Stimulated activated effector memory CD8-positive, alpha-beta T cell treated with anti-CD3 and anti-CD28 coated beads, Interleukin-12 subunit alpha, Interleukin-12 subunit beta, amount 100 ng/mL, for 72 hours (primary cell): Measurements from ENCODE around the gene PHYH.
"Not testable (repeated sequence)": the region's sequence is repeated elsewhere in the genome, so short reads cannot be mapped to it uniquely, and the experiment has no call there.

Experiments
- ATAC-seq: fragments of 150-1000 bp; cut with Tn5 transposase; 2 replicates; pipeline ENCODE4 v1.10.0; 2021
- DNase-seq, 2 donors: peaks; one replicate each; pipeline ENCODE4 v3.0.0; 2021 to 2022; ENCODE audit warnings: low spot score in 2 of 2
- H3K27ac Mint-ChIP-seq: one replicate; pipeline ENCODE4 v1.8.0; 2022; ENCODE audit warnings: mild to moderate bottlenecking, mixed read lengths
- H3K36me3 Mint-ChIP-seq: one replicate; pipeline ENCODE4 v1.8.0; 2022; ENCODE audit warnings: mild to moderate bottlenecking, mixed read lengths
- H3K4me1 Mint-ChIP-seq: one replicate; pipeline ENCODE4 v1.8.0; 2022; ENCODE audit warnings: mixed read lengths
- H3K4me3 Mint-ChIP-seq: one replicate; pipeline ENCODE4 v1.8.0; 2022; ENCODE audit warnings: mild to moderate bottlenecking, mixed read lengths
- H3K9me3 Mint-ChIP-seq: one replicate; pipeline ENCODE4 v1.8.0; 2022; ENCODE audit warnings: mixed read lengths

Gene PHYH

DNA sequence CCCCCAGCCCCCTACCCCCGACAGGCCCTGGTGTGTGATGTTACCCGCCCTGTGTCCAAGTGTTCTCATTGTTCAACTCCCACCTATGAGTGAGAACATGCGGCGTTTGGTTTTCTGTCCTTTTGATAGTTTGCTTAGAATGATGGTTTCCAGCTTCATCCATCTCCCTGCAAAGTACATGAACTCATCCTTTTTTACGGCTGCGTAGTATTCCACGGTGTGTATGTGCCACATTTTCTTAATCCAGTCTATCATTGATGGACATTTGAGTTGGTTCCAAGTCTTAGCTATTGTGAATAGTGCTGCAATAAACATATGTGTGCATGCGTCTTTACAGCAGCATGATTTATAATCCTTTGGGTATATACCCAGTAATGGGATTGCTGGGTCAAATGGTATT lies 31.1 kb upstream of the PHYH start:
- H3K4me3 Mint-ChIP-seq, H3K9me3 Mint-ChIP-seq, ATAC-seq, DNase-seq, H3K4me1 Mint-ChIP-seq, H3K27ac Mint-ChIP-seq: not testable (repeated sequence)
- H3K36me3 Mint-ChIP-seq, result peaks cover 99% of the 10 kb centered on the region

GRCh38 chr10:13329565-13329964 lies 29.7 kb upstream of the PHYH start:
- no peaks in the 10 kb centered on the region for H3K4me1 Mint-ChIP-seq
- no peak overlapping the region for H3K4me3 Mint-ChIP-seq
- ATAC-seq (no peak), DNase-seq (no peak)
- peaks cover 99% of the 10 kb centered on the region for H3K36me3 Mint-ChIP-seq
- H3K27ac Mint-ChIP-seq, result no peak overlapping the region
- no peaks in the 10 kb centered on the region for H3K9me3 Mint-ChIP-seq

DNA sequence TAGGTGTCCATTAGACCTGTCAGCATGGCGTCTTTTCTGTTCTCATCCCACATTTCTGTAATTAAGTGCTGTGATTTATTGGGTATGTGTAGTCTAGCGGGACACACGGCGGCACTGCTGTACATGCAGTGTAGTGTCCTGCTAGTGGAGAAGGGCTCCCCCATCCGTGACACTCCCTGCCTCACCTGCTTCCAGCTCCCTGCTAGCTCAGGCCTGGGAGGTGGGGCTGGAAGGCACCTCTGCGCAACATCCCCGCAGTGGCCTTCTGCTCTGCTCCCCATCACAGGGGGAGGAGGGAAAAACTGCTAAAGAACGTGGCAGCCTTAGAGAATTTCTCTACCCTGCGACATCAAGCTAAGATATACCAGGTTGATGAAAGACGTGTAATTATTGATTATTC lies 28.7 kb upstream of the PHYH start:
- ATAC-seq, result no peak
- peaks cover 99% of the 10 kb centered on the region for H3K36me3 Mint-ChIP-seq
- no peak for DNase-seq
- H3K4me3 Mint-ChIP-seq, result no peak overlapping the region
- no peaks in the 10 kb centered on the region for H3K9me3 Mint-ChIP-seq
- no peaks in the 10 kb centered on the region for H3K4me1 Mint-ChIP-seq
- no peak overlapping the region for H3K27ac Mint-ChIP-seq

DNA sequence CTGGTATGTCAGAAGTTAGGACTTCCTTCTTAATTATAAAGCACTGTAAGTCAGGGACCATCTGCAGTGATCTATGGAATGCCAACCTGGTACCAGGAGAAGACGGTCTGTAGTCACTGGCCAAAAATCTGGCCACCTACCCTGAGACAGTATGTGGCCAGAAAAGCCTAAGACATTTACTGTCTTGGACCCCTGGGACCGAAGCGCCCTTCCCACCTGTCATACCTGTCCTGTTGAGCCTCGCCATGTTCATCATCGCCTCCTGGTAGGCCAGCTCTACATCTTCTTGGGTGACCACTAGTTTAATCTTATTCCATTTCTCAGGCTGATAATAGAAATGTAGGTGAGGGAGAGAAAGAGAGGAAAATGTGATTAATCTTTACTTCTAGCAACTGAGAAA lies 28.3 kb upstream of the PHYH start:
- Mint-ChIP-seq H3K36me3 (peaks cover 99% of the 10 kb centered on the region), H3K4me3 (no peak overlapping the region), H3K27ac (no peak overlapping the region), H3K9me3 (no peaks in the 10 kb centered on the region), H3K4me1 (no peaks in the 10 kb centered on the region)
- ATAC-seq, result no peak
- DNase-seq, result no peak

- no peak overlapping the region for H3K27ac Mint-ChIP-seq
- DNase-seq, result no peak
- H3K4me3 Mint-ChIP-seq, result no peak overlapping the region
- ATAC-seq, result no peak
- H3K9me3 Mint-ChIP-seq, result no peaks in the 10 kb centered on the region
- H3K36me3 Mint-ChIP-seq, result peaks cover 99% of the 10 kb centered on the region
- H3K4me1 Mint-ChIP-seq, result no peaks in the 10 kb centered on the region
These were observed 27.7 kb upstream of the PHYH start for GRCh38 chr10:13327534-13327933.

DNA sequence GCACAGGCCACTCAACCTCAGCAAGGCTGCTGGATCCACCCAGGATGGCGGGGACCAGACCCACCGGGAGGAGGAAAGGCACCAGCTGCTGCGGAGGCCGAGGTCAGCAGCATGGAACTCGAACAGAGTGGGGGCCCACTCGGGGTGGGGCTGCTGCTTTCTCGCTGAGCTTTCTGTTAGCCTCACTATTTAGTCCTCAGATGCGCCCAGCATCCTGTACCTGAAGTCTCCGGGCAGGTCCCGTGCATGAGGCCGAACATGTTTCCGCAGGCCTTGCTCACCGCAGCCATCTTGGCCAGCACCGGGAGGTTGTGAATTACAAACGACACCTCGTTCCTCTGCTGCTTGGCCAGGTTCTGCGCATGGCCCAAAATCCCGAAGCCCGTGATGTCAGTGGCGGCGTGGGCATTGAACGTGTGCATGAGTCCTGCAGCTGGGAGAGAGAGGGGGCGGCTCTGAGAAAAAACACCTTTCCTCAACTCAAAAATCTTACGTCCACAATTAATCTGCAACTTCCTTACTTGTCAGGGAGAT lies 22.8 kb upstream of the PHYH start:
- peaks cover 95% of the 10 kb centered on the region for H3K36me3 Mint-ChIP-seq
- no peaks in the 10 kb centered on the region for H3K9me3 Mint-ChIP-seq
- no peaks in the 10 kb centered on the region for H3K4me1 Mint-ChIP-seq

DNA sequence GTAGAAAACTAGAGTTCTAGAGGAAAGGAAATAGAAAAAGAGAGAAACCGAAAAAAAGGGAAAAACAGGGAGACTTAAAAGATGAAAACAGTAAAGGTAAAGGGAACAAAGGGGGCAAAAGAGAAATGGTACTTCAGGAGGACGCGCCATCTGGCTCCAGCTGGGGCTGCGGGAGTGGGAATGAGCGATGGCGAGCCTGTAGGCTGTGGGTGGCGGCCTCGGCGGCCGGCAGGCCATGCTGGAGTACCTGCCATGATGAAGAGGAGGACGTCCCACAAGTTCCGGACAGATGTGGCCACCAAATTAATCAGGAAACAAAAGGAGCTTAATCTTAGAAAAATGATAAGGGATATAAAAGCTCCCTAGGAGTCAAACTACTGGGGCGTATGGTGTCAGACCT lies 21.7 kb upstream of the PHYH start:
- no peaks in the 10 kb centered on the region for H3K4me1 Mint-ChIP-seq
- ATAC-seq (no peak), DNase-seq (no peak)
- H3K9me3 Mint-ChIP-seq, result no peaks in the 10 kb centered on the region
- no peak overlapping the region for H3K27ac Mint-ChIP-seq
- no peak overlapping the region for H3K4me3 Mint-ChIP-seq
- peaks cover 84% of the 10 kb centered on the region for H3K36me3 Mint-ChIP-seq

More for the DNA sequence above, 22.8 kb upstream of the PHYH start:
- DNase-seq, result no peak
- no peak overlapping the region for H3K4me3 Mint-ChIP-seq
- ATAC-seq, result no peak
- H3K27ac Mint-ChIP-seq, result no peak overlapping the region

DNA sequence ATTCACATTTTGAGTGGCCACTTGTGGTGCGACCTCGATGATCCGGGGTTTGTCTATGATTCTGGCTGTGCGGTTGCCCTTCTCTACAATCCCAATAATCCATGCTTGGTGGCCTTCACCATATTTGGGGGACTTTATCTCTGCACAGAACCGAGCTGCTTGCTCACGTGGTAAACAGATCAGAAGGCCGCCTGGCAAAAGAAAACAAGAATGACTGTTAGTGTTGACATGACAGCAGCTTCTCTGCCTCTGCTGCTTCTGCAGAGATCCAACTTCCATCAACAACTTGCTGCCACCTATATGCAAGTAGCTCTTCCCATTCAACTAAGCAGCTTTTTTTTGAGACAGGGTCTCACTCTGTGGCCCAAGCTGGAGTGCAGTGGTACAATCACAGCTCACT lies 19.3 kb upstream of the PHYH start:
- Mint-ChIP-seq H3K9me3 (no peaks in the 10 kb centered on the region), H3K4me1 (no peaks in the 10 kb centered on the region), H3K27ac (peak overlapping the region; percentile 32), H3K4me3 (no peak overlapping the region), H3K36me3 (peaks cover 60% of the 10 kb centered on the region)
- ATAC-seq, result no peak
- DNase-seq, result no peak

DNA sequence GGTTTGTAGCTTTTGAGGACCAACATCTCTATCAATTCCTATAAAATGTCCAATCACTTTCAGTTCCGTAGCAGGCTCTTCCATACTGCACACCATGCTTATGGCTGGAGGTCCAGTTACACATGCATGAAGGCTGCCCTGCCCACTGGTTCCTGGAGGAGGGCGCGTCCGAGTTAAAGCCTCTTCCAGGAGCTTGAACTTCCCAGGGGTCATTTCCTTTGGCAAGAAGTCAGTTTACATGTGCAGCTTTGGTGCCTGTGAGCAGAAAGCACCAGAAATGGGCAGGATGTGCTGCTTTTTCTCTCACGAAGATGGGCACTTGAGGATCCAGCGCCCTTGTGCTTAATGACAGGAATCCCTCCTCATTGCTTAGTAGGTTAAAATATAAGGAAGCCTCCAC lies 17.6 kb upstream of the PHYH start:
- DNase-seq (no peak), ATAC-seq (no peak)
- H3K4me1 Mint-ChIP-seq, result no peaks in the 10 kb centered on the region
- H3K27ac Mint-ChIP-seq, result no peak overlapping the region
- no peaks in the 10 kb centered on the region for H3K9me3 Mint-ChIP-seq
- H3K4me3 Mint-ChIP-seq, result no peak overlapping the region
- H3K36me3 Mint-ChIP-seq, result peaks cover 43% of the 10 kb centered on the region

GRCh38 chr10:13316635-13317311 lies 16.9 kb upstream of the PHYH start:
- no peak for ATAC-seq
- Mint-ChIP-seq H3K27ac (no peak overlapping the region), H3K36me3 (peaks cover 36% of the 10 kb centered on the region), H3K9me3 (no peaks in the 10 kb centered on the region), H3K4me3 (no peak overlapping the region), H3K4me1 (no peaks in the 10 kb centered on the region)
- no peak for DNase-seq

DNA sequence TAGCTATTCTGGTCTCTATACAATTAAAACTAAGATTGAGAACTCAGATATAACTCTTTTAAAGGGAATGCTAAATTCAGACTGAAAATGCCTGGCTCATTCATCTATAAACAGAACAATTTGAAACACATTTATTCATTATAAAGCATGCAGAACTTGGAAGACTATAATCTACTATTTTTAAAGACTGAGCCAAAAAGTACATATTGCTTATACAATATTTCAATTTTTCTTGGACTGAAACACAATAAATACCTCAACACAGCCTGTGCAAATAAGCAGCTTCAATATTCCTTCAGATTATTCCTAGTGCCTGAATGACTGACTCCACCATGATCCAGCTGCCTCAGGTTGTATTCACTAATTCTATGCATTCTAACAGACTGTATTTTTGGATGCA lies 15.5 kb upstream of the PHYH start:
- Mint-ChIP-seq H3K36me3 (peaks cover 22% of the 10 kb centered on the region), H3K27ac (no peak overlapping the region), H3K4me3 (no peak overlapping the region), H3K4me1 (no peaks in the 10 kb centered on the region), H3K9me3 (no peaks in the 10 kb centered on the region)
- ATAC-seq (no peak), DNase-seq (no peak)

DNA sequence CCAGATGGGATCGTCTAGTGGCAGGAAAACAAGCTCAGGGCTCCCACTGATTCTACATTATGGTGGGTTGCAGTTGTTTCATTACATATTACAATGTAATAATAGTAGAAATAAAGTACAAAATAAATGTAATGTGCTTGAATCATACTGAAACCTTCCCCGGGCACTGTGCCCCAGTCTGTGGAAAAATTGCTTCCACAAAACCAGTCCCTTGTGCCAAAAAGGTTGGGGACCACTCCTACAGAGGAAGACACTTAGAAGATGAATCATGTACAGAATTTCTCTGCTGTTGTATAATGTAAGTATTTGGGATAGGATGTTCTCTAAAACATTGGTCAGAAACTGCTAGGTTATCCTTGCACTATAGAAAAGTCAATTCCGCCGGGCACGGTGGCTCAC lies 11.3 kb upstream of the PHYH start:
- ATAC-seq (no peak), DNase-seq (no peak)
- no peak overlapping the region for H3K4me3 Mint-ChIP-seq
- no peak overlapping the region for H3K27ac Mint-ChIP-seq
- no peaks in the 10 kb centered on the region for H3K4me1 Mint-ChIP-seq
- H3K9me3 Mint-ChIP-seq, result no peaks in the 10 kb centered on the region
- no peaks in the 10 kb centered on the region for H3K36me3 Mint-ChIP-seq

DNA sequence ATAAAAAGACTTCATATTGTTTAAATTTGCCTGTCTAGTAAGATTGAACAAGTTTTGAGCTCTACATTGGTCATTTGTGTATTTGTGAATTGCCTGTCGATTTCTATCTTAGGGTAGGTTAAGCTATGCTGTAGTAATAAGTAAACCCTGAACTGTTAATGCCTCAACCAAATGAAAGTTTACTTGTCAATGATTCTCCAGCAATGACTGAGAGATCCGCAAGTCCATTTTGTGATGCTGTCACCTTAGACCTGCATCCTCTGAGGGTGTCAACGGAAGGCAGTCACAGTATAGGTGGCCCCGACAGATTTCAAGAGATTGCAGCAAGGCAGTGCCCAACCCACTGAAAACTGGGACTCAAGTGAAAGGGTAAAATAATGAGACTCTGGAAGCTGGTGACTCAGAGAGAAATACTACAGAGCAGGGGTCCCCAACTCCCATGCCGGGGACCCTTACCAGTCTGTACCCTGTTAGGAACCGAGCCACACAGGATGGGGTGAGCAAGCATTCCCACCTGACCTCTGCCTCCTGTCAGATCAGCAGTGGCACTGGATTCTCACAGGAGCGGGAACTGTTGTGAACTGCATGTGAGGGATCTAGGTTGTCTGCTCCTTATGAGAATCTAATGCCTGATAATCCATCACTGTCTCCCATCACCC lies 10.8 kb upstream of the PHYH start:
- no peak overlapping the region for H3K27ac Mint-ChIP-seq
- H3K4me3 Mint-ChIP-seq, result no peak overlapping the region
- H3K4me1 Mint-ChIP-seq, result no peaks in the 10 kb centered on the region
- no peak for ATAC-seq
- H3K36me3 Mint-ChIP-seq, result no peaks in the 10 kb centered on the region
- no peaks in the 10 kb centered on the region for H3K9me3 Mint-ChIP-seq
- no peak for DNase-seq

- Mint-ChIP-seq H3K9me3 (no peaks in the 10 kb centered on the region), H3K4me3 (no peak overlapping the region), H3K4me1 (no peaks in the 10 kb centered on the region), H3K27ac (no peak overlapping the region), H3K36me3 (no peaks in the 10 kb centered on the region)
- DNase-seq (no peak), ATAC-seq (no peak)
These were observed 9.9 kb upstream of the PHYH start for GRCh38 chr10:13309792-13310191.

GRCh38 chr10:13308096-13308495 lies 8.2 kb upstream of the PHYH start:
- H3K4me3 Mint-ChIP-seq, result no peak overlapping the region
- no peaks in the 10 kb centered on the region for H3K9me3 Mint-ChIP-seq
- no peaks in the 10 kb centered on the region for H3K36me3 Mint-ChIP-seq
- H3K27ac Mint-ChIP-seq, result no peak overlapping the region
- no peaks in the 10 kb centered on the region for H3K4me1 Mint-ChIP-seq
- no peak for DNase-seq
- ATAC-seq, result no peak

DNA sequence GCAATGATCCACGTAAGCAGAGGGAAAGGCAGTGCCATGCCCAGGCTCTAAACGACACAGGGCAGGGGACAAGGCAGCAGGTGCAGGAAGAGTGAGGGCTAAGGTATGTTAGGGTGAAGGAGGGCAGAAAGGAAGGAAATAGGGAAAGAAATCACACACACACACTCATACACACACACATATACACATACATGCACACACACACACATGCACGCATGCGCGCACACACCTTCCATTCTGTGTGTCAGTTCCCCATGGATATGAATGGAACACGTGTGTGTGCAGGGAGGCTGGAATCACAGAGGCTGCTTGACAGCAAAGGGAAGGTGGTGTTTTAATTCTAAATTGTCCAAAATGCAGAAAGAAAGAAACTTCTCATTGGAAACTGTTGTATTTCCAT lies 6.2 kb upstream of the PHYH start:
- ATAC-seq (no peak), DNase-seq (no peak)
- Mint-ChIP-seq H3K4me1 (peaks cover 14% of the 10 kb centered on the region), H3K4me3 (no peak overlapping the region), H3K27ac (no peak overlapping the region), H3K36me3 (peaks cover 16% of the 10 kb centered on the region), H3K9me3 (no peaks in the 10 kb centered on the region)
